AG04449 (cell line): ENCODE measurements around the gene GPR55.

Experiments used
- CTCF ChIA-PET: fragments of 350-600 bp; formaldehyde crosslinking; extraction: SDS; loops from one replicate; lab custom pipeline; 2021; ENCODE audit warnings: antibody characterized with exemption; lab: Yijun Ruan, JAX
- POLR2A ChIA-PET: fragments of 400-600, 350-600 bp; formaldehyde crosslinking; extraction: SDS; loops from one replicate; lab custom pipeline; 2020; ENCODE audit warnings: antibody characterized with exemption, inconsistent platforms; lab: Yijun Ruan, JAX
- DNase-seq: peaks from one replicate; pipeline ENCODE4 v3.0.0-alpha.2; 2010; ENCODE audit warnings: low read depth, low spot score
- H3K4me3 ChIP-seq: 2 replicates; pipeline ENCODE4 v1.5.1; 2011; ENCODE audit warnings: low read depth, mild to moderate bottlenecking, control low read depth, low read length
- TF ChIP-seq, protein P1 (sequence below): IDR thresholded peaks from one replicate; pipeline ENCODE4 v1.5.1; 2011; ENCODE audit warnings: mild to moderate bottlenecking, moderate library complexity, low read length, control low read depth, inconsistent platforms; ENCODE audit not compliant: insufficient read depth; ENCODE audit errors: missing control alignments

GPR55 gene

DNA sequence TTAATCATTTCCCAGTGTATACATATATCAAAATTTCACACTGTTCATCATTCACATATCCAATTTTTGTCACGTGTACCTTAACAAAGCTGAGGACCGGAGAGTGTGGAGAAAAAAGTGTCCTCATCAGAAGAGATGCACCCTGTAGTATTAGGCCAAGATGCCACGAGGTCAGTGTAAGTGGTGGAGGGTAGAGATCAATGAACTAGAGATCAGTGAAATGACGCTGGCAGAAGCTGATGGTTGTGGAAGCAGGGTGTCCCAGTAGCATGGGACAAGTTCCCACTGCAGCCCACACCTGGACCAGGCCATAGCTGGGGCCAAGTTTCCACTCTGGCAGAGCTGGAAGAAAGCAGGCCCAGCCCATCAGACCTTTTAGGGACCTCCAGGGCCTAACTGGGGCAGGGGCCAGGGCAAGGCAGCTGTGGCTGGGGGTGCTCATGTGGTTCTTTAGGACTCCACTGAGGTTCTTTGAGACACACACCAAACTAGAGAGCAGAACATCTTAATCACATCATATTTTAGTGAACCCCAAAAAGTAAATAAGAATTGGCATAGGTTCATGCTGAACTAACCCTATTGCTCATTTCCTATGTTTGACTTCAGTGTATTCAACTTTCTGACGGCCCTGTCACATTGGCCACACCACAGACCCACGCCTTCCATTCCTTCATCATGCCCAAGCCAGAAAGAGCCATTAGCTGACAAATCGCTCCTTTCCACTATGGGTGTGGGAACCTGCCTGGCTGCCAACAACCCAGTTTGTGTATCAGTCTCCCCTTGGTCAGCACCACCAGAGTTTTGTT lies 21.6 kb upstream of the GPR55 start:
- TF ChIP-seq, protein P1, sequence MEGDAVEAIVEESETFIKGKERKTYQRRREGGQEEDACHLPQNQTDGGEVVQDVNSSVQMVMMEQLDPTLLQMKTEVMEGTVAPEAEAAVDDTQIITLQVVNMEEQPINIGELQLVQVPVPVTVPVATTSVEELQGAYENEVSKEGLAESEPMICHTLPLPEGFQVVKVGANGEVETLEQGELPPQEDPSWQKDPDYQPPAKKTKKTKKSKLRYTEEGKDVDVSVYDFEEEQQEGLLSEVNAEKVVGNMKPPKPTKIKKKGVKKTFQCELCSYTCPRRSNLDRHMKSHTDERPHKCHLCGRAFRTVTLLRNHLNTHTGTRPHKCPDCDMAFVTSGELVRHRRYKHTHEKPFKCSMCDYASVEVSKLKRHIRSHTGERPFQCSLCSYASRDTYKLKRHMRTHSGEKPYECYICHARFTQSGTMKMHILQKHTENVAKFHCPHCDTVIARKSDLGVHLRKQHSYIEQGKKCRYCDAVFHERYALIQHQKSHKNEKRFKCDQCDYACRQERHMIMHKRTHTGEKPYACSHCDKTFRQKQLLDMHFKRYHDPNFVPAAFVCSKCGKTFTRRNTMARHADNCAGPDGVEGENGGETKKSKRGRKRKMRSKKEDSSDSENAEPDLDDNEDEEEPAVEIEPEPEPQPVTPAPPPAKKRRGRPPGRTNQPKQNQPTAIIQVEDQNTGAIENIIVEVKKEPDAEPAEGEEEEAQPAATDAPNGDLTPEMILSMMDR: no peak
- DNase-seq: no peak
- H3K4me3 ChIP-seq: no peak overlapping the region
- ChIA-PET POLR2A (interaction anchor here (0.5 kb wide), 1 partner anchor 128 kb away, joined by 3 read pairs; no protein-coding TSS in a partner anchor), CTCF (no interaction called here)

DNA sequence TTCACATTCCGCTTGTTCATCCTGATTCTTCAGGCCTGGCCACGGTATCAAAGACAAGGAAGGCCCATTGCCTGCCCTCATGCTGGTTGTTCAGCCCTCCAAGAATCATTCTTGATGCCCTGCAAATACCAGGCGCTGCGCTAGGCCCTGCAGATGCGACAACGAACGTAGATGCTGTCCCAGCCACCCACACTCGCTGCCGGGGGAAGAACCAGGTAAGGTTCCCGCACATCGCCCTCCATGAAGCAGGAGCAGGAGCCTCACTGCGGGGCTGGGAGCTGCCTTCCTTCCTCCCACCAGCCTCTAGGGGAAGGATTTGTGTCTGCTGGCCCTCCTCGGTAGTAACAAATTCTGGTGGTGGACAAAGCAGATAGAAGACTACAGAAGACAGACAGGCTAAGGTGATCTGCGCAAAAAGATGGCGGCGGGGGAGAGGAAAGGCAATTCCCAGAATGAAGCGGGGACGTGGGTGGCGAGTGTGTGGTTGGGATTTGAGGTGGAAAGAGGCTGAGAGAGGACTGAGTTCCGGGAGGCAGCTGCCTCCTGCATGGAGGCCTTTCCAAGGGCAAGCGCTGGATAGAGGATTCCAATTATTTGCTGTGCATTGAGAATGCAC lies 19.8 kb upstream of the GPR55 start:
- ChIA-PET CTCF (interaction anchor here (1.5 kb wide), 1 partner anchor 108 kb away, joined by 3 read pairs; no protein-coding TSS in a partner anchor), POLR2A (no interaction called here)
- H3K4me3 ChIP-seq: no peak overlapping the region
- TF ChIP-seq, protein P1: no peak
- no peak for DNase-seq

DNA sequence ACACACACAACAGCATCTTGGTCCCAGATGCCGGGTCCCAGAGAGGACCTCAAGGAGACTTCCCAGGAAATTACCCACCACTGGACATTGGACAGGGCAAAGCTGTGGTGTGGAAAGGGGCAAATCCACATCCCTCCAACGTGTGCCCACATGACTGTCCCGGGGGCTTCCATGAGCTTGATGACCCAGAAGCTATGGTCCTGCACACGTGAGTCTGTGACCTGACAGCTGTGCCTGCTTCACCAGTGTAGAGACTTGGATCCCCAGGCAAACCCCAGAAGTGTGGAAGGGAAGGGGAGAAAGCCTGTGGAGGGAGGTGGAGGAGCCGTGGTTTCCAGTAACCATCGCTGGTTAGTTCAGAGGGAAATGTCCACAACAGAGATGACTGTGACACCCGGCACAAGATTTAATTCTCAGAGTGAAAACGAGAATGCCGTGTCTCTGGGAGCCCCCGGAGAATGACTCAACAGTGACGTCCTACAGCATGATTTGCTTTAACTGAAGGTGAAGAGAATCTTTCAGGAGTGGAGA lies 19.1 kb upstream of the GPR55 start:
- no peak for DNase-seq
- TF ChIP-seq, protein P1: no peak
- CTCF ChIA-PET: interaction anchor here (1.5 kb wide), 1 partner anchor 109 kb away, joined by 3 read pairs; no protein-coding TSS in a partner anchor
- no peak overlapping the region for H3K4me3 ChIP-seq
- POLR2A ChIA-PET: no interaction called here

DNA sequence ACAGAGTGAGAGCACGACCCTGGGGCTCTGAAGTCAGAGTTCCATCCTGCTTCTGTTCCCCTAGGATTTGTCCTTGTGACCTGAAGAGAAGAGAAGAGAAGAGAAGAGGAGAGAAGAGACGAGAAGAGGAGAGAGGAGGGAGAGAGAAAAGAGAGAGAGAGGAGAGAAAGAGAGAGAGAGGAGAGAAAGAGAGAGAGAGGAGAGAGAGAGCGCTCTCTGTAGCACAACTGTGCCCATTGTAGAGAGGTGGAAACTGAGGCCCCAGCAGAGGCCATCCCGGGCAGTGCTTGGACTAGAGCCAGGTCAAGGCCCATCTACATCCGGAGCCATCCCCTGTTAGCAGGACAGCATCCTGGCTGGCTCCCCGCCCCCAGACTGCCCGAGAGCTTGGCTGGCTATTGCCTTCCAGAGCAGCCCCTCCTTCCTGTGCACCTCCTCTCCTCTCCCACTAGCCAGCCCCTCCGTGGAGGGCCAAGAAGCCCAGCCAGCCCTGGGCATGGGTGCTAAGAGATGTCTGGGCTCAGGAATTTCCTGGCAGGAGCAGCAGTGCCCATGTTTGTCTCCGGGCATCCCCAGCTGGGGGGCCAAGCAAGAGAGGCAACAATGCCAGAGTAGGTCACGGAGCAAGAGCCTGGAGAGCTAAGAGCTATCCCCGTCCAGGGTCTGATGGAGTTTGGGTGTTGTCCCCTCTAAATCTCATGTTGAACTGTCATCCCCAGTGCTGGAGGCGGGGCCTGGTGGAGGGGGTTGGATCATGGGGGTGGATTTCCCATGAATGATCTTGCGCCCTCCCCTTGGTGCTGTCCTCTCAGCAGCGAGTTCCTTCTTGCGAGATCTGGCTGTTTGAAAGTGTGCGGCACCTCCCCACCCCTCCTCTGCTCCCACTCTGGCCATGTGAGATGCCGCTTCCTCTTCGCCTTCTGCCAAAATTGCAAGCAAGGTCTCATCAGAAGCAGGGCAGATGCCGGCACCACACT lies 18.2 kb upstream of the GPR55 start:
- TF ChIP-seq, protein P1: no peak
- H3K4me3 ChIP-seq: no peak overlapping the region
- POLR2A ChIA-PET: no interaction called here
- no peak for DNase-seq
- CTCF ChIA-PET: no interaction called here

DNA sequence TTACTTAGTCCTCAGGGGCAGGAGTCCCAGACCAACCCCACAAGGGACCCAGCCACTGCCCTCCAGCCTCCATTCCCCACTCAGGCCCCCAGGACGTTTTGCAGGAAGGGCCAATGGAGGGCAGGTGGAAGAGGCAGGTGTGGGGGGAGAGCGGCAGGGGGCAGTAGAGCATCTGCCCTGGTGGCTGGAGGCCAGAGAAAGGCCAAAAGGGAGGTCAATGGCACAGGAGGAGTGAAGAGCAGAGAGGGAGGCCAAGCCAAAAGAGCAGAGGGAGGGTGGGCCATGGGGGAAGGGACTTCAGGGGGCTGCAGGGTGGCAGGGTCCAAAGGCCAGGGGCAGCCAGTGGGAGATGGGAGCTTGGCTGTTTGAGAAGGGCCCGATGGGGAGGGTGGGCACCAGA lies 17.3 kb upstream of the GPR55 start:
- DNase-seq: no peak
- POLR2A ChIA-PET: no interaction called here
- TF ChIP-seq, protein P1: no peak
- no peak overlapping the region for H3K4me3 ChIP-seq
- CTCF ChIA-PET: interaction anchor here (1.0 kb wide), 1 partner anchor 46 kb away, joined by 7 read pairs; no protein-coding TSS in a partner anchor
